GM12878 (cell line): ENCODE data around the gene MTX1.

Source experiments
- CTCF ChIP-seq, 3 experiments: IDR thresholded peaks in 2 of 3; conservative IDR thresholded peaks in 1 of 3; 2 replicates each; pipeline ENCODE4 v1.5.1; 2011; ENCODE audit warnings: low read depth in 3 of 3, low read length in 3 of 3, mild to moderate bottlenecking in 3 of 3, control low read depth in 2 of 3, moderate library complexity in 2 of 3, inconsistent platforms in 1 of 3, mixed read lengths in 1 of 3; ENCODE audit not compliant: control insufficient read depth in 2 of 3, insufficient read depth in 1 of 3; ENCODE audit errors: extremely low read depth in 1 of 3
- SIX5 ChIP-seq: IDR thresholded peaks from 2 replicates; pipeline ENCODE4 v1.6.1; 2011; ENCODE audit warnings: mild to moderate bottlenecking, low read depth, low read length, moderate library complexity; ENCODE audit not compliant: severe bottlenecking
- SUPT20H ChIP-seq: IDR thresholded peaks from 2 replicates; pipeline ENCODE4 v1.6.1; 2011; ENCODE audit warnings: low read depth, mild to moderate bottlenecking, low read length, moderate library complexity, borderline replicate concordance; ENCODE audit not compliant: control insufficient read depth

- TF ChIP-seq CTCF (IDR thresholded peaks at IDR 0.05 in 2 of 3, conservative IDR thresholded peaks at IDR 0.05 in 1 of 3; ENCODE audit: control insufficient read depth in 2 of 3, extremely low read depth in 1 of 3, insufficient read depth in 1 of 3, low read depth in 3 of 3, low read length in 3 of 3) (peak; percentile 12 to 31 (median 17); a peak in 3 of 6 replicates), SUPT20H (no peak), SIX5 (peak; percentile 37)
These were observed 36.1 kb downstream of the MTX1 start for GRCh38 chr1:155244368-155245162.
